ENCODE results near the gene PRR7.

PRR7 gene

GRCh38 chr5:177438468-177438867, 8.1 kb upstream of the PRR7 start:
- no peak for DNase-seq

- DNase-seq = no peak
Measured at GRCh38 chr5:177439518-177440053, 7.0 kb upstream of the PRR7 start.

GRCh38 chr5:177440211-177440989, 6.2 kb upstream of the PRR7 start:
- DNase-seq = no peak

- no peak for DNase-seq
Measured at GRCh38 chr5:177440990-177441780, 5.4 kb upstream of the PRR7 start.

GRCh38 chr5:177442066-177442826, 4.4 kb upstream of the PRR7 start:
- no peak for DNase-seq

GRCh38 chr5:177443144-177443983, 3.2 kb upstream of the PRR7 start:
- no peak for DNase-seq

GRCh38 chr5:177444106-177445051, 2.2 kb upstream of the PRR7 start:
- DNase-seq = no peak

GRCh38 chr5:177445052-177445916, 1.3 kb upstream of the PRR7 start:
- no peak for DNase-seq

- DNase-seq = no peak
Measured at GRCh38 chr5:177445917-177446199, 756 bp upstream of the PRR7 start.

- no peak for DNase-seq
Measured at GRCh38 chr5:177447066-177447610, 524 bp downstream of the PRR7 start.

GRCh38 chr5:177447611-177448243, 1.1 kb downstream of the PRR7 start:
- DNase-seq = no peak

- no peak for DNase-seq
Measured at GRCh38 chr5:177448244-177448950, 1.8 kb downstream of the PRR7 start.

GRCh38 chr5:177449140-177450061, 2.8 kb downstream of the PRR7 start:
- DNase-seq = no peak

- DNase-seq = no peak
Measured at GRCh38 chr5:177450667-177451424, 4.2 kb downstream of the PRR7 start.

GRCh38 chr5:177452688-177453638, 6.3 kb downstream of the PRR7 start:
- DNase-seq = no peak

Measured in NCI-H2029 treated with DMSO at 0.1 percent for 48 hours (cell line).